ENCODE results near the gene HOXC5. TPM values are rescaled to one million over a fixed set of nuclear protein-coding genes. Genes with fewer than 3 reads are reported as not detected.

HOXC5 gene
- total RNA-seq, 1 experiment from 2014 or later = not detected

GRCh38 chr12:54040148-54040494, 7.3 kb downstream of the HOXC5 start:
- H2AK5ac ChIP-seq (ENCODE audit: insufficient read length, low read length) = no peak overlapping the region
- H3K27ac ChIP-seq (ENCODE audit: insufficient read length, low read depth, low read length) = no peak overlapping the region
- H2BK5ac ChIP-seq (ENCODE audit: insufficient read length, low read length) = no peak overlapping the region
- H3K23ac ChIP-seq (ENCODE audit: insufficient read length, low read depth, low read length) = no peak overlapping the region
- no peak overlapping the region for H3K56ac ChIP-seq (ENCODE audit: insufficient read length, low read depth, low read length)
- no peak overlapping the region for H3K18ac ChIP-seq (ENCODE audit: insufficient read length, low read depth, low read length)
- no peak overlapping the region for H4K8ac ChIP-seq (replicated peaks; ENCODE audit: insufficient read length, low read depth, low read length)
- no peaks in the 10 kb centered on the region for H3K4me1 ChIP-seq (ENCODE audit: insufficient read depth, low read length)
- H3K9me3 Mint-ChIP-seq = peaks cover 7 to 8% of the 10 kb centered on the region in 2 experiments; a peak in 4 of 5 replicates
- TF ChIP-seq, protein P1, sequence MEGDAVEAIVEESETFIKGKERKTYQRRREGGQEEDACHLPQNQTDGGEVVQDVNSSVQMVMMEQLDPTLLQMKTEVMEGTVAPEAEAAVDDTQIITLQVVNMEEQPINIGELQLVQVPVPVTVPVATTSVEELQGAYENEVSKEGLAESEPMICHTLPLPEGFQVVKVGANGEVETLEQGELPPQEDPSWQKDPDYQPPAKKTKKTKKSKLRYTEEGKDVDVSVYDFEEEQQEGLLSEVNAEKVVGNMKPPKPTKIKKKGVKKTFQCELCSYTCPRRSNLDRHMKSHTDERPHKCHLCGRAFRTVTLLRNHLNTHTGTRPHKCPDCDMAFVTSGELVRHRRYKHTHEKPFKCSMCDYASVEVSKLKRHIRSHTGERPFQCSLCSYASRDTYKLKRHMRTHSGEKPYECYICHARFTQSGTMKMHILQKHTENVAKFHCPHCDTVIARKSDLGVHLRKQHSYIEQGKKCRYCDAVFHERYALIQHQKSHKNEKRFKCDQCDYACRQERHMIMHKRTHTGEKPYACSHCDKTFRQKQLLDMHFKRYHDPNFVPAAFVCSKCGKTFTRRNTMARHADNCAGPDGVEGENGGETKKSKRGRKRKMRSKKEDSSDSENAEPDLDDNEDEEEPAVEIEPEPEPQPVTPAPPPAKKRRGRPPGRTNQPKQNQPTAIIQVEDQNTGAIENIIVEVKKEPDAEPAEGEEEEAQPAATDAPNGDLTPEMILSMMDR (conservative IDR thresholded peaks at IDR 0.05) = no peak
- no peak overlapping the region for H2BK12ac ChIP-seq (ENCODE audit: insufficient read length, low read depth, low read length)
- WGBS (ENCODE audit: extremely low coverage, insufficient read length, low lambda C conversion rate) = no CpG with 5 or more reads among the region's 4 CpGs
- no peak for DNase-seq
- peaks cover 100% of the 10 kb centered on the region for H3K27me3 Mint-ChIP-seq (ENCODE audit: low read depth)
- H3K27me3 ChIP-seq (ENCODE audit: insufficient read depth, low read length) = peaks cover 100% of the 10 kb centered on the region
- H3K9me3 ChIP-seq (ENCODE audit: control insufficient read depth, low read depth, low read length) = no peaks in the 10 kb centered on the region
- no peak overlapping the region for H3K14ac ChIP-seq (ENCODE audit: insufficient read depth, low read length)
- H3K79me2 ChIP-seq (ENCODE audit: insufficient read depth, low read length) = no peaks in the 10 kb centered on the region
- peaks cover 0 to 1% (median 0%) of the 10 kb centered on the region in 3 experiments; a peak in 2 of 7 replicates for H3K36me3 Mint-ChIP-seq (ENCODE audit: insufficient read depth in 1 of 3, low read depth in 3 of 3)
- no peak overlapping the region for H2BK120ac ChIP-seq (ENCODE audit: low read depth, low read length, poor library complexity, severe bottlenecking)
- H3K4me2 ChIP-seq (ENCODE audit: insufficient read depth, insufficient read length, low read length) = no peak overlapping the region
- no peak overlapping the region for H2BK20ac ChIP-seq (ENCODE audit: low read depth, low read length, poor library complexity, severe bottlenecking)
- no peaks in the 10 kb centered on the region for H3K79me1 ChIP-seq (ENCODE audit: insufficient read depth, low read depth, low read length, poor library complexity, severe bottlenecking)
- H3T11ph ChIP-seq (ENCODE audit: low read length) = no peak overlapping the region
- H2AFZ ChIP-seq (ENCODE audit: low read length) = no peak overlapping the region
- no peak overlapping the region for H3K4ac ChIP-seq (ENCODE audit: low read depth, low read length)
- peaks cover 0 to 6% of the 10 kb centered on the region in 2 experiments; a peak in 2 of 4 replicates for H3K4me1 Mint-ChIP-seq
- no peaks in the 10 kb centered on the region for H3K23me2 ChIP-seq (ENCODE audit: insufficient read length, low read depth, low read length, poor library complexity, severe bottlenecking)
- H2BK15ac ChIP-seq (ENCODE audit: low read depth, low read length) = no peak overlapping the region
- H4K20me1 ChIP-seq (ENCODE audit: control insufficient read depth, insufficient read depth, insufficient read length) = no peaks in the 10 kb centered on the region
- no peak overlapping the region for H3K27ac Mint-ChIP-seq
- no peak overlapping the region for H3K9ac ChIP-seq (ENCODE audit: extremely low read depth, insufficient read length, low read length)
- no peak overlapping the region for H4K5ac ChIP-seq (ENCODE audit: insufficient read length, low read depth, low read length)
- no peak overlapping the region for H3K4me3 Mint-ChIP-seq
- no peak overlapping the region for H4K91ac ChIP-seq (ENCODE audit: insufficient read length, low read depth, low read length)
